ENCODE measurements around the gene MSI2. TPM values are rescaled to one million over a fixed set of nuclear protein-coding genes. Genes with fewer than 3 reads are reported as not detected.

The MSI2 gene
- total RNA-seq, 1 donor from 2014 or later, result 178 TPM

GRCh38 chr17:57532556-57532955 lies 276.2 kb downstream of the MSI2 start:
- intact Hi-C loops (cut with micrococcal nuclease), result no loop called here

DNA sequence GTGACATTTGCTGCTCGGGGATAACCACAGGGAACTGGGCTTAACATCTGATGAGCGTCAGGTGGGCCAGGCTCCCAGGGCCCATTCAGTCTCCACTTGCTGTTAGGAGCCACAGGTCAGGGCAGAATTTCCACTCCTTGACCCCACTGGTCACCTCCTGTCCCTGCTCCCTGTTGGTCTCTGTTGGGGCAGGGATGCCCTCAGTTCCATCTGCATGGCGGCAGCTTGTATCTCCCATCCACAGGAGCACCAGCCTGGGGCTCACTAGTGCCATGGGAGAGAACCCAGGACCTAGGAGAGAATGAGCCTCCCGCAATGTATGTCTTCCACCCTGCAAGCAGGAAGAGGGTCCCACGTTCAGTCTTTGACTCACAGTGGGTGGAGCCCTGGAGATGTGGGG lies 276.6 kb downstream of the MSI2 start:
- intact Hi-C loops (cut with micrococcal nuclease), result no loop called here

DNA sequence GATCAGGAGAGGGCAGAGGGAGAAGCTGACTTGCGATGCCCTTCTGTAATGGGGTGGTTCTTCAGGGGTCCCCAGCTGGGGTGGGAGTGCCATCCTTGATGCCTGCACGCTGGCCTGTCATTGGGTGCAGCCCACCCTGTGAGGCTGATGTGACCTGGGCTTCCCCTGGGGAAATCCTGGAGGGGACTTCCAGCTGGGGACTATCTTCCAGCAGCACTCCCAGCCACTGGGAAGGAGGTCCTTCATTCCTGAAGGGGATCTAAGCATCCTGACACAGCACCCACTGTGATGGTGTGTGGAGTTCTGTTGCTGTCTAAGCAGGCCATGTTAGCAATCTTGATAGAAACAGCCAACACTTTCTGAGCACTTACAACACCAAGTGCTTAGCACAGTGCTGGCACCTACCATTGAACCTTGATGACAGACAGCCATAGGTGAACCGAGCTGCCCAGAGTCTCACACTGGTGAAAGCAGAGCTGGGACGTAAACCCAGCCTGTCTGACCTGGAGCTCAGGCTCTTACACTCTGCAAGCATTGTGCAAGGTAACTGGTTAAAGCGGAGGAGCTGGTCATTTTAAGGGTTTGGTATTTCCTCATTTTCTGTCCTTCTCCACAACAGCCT lies 277.5 kb downstream of the MSI2 start:
- intact Hi-C loops (cut with micrococcal nuclease), result no loop called here

DNA sequence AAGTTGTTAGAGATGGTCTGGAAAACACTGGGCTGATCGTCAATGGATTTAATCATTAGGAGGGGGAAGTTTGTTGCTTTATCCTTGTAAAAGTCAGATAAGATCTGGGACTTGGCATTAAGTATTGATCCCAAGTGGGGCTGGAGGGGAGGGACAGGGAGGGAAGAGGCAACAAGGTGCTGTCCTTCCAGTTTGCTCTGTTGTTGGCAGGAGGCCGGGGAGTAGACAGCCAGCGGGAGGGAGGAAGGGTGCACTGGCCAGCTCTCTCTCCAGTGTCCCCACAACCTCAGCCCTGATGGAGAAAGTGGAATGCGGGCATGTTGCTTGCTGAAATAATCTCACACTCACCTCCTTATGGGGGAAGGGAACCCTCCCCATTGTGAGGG lies 278.5 kb downstream of the MSI2 start:
- intact Hi-C loops (cut with micrococcal nuclease), result loop anchor here (5.0 kb wide), 2 partner anchors 93 to 293 kb away; no protein-coding TSS in a partner anchor

DNA sequence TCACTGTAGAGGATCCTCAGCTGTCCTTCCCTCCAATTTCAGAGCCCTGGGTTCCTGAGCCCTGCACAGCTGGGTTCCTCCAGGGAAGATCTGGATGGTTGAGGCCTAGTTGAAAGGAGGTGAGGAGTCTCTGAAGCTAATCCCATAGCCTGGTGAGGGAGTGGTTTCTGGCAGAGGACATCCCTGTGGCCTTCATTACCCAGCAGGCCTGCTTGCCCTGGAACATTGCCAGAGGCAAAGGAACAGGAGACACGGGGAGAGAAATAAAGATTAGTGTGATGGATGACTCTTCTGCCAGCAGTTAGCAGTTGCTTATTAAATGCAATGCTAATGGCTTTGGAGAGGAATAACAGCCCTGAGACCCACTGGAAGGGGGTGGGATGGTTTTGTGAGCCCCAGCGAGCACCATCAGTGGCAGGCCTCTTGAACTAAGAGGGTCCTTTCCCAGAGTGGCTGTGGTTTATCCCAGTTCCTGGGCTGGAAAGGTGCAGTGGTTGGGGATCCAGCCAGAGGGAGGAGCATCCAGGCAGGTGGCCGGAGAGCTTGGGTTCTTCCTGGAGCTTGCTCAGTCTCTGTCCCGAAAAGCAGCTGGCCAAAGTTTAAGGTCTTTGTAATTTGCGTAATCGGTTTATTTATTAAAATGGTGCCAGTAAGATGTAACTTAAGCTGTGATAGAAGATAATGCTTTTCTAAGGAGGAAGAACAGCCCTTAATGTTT lies 279.1 kb downstream of the MSI2 start:
- intact Hi-C loops (cut with micrococcal nuclease), result loop anchor here (5.0 kb wide), 2 partner anchors 93 to 293 kb away; no protein-coding TSS in a partner anchor

DNA sequence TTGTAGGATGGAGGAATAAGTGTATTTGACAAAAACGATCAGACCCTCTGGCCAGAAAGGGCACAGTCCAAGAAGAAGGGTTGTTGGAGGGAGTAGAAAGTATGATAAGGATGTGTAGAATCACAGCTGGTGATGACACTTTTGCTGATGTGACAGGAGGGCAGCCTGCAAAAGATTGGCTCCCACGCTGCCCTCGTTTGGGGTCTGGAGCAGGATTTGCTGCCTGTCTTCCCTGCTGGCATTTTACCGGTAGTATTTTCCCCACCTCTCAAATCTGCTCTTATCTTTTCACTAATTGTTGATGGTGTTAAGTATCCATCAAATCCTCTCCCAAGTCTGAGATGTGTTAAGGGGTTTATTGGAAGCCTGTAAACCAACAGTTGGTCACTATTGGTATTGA lies 280.0 kb downstream of the MSI2 start:
- intact Hi-C loops (cut with micrococcal nuclease), result loop anchor here (5.0 kb wide), 2 partner anchors 94 to 294 kb away; no protein-coding TSS in a partner anchor

DNA sequence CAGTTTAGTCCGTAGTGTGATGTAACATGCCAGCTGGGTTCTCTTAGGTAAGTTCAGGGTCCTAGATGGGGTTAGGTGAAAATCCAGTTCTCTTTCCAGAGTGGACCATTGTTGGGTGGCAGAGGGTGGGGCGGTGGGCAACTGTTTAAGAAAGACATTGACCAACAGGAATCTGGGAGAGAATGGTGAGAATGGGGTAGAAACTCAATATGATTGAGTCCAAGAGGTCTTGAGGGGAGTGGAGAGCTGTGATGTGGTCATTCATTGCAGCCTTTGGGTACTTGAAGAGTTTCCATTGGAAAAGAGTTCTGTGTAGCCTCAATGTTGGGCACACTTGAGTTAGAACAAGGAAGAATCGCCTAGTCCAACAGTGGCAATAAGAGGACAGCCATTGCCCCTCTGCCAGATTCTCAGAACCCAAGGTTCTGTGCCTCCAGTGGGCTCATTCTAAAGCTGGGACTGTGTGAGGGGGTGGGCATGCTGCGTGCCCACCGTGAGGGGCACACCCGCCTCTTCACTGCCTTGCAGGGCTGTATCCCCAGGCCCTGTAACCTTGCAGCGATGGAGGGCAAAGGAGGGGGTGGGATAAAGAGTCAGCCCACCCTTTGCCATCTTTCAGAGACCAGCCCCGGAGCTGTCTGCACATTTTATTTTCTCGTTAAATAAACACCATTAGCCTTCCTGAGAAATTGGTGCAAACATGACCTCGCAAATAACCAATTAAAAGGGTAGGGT lies 280.6 kb downstream of the MSI2 start:
- intact Hi-C loops (cut with micrococcal nuclease), result loop anchor here (5.0 kb wide), 2 partner anchors 95 to 295 kb away; no protein-coding TSS in a partner anchor

DNA sequence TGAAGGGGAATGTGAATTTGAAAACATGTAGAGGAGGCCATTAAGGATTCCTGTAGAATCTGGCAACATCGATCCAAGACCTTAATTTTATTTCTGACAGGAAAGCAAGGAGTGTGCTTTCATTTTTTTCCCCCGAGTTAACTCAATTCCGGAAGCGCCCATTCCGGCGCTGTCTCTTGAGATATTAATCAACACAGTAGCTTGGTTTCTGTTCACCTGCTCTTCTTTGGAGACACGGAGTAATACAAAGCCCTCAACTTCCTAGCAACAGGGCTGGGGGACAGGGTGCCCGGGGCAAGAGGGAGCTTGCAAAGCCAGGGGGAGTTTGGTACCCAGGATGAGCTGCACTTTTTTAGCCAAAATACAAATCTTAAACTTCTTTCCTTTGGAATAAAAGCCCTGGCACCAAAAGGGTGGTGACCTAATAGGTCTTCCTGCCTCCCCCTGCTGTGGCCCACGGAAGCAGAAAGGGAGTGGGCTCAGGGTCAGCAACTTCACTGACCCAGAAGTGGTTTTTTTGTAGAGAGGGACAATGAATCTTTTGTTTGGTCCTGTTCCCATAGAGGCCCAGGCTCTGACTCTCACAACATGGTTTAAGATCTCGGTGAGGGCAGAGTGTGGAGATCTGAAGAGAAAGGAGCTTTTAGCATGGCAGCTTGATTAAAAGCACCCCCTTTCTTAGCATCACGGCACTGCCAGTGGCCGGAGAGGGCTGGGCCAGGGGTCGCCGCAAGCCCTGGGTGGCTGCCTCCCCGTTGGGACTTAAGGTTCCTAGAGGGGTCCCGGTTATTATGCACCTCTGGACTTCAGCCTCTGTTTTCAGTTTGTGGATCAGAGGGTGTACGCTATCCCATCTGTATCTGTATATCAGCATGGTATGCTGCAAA lies 281.4 kb downstream of the MSI2 start:
- intact Hi-C loops (cut with micrococcal nuclease), result loop anchor here (5.0 kb wide), 2 partner anchors 95 to 295 kb away; no protein-coding TSS in a partner anchor

DNA sequence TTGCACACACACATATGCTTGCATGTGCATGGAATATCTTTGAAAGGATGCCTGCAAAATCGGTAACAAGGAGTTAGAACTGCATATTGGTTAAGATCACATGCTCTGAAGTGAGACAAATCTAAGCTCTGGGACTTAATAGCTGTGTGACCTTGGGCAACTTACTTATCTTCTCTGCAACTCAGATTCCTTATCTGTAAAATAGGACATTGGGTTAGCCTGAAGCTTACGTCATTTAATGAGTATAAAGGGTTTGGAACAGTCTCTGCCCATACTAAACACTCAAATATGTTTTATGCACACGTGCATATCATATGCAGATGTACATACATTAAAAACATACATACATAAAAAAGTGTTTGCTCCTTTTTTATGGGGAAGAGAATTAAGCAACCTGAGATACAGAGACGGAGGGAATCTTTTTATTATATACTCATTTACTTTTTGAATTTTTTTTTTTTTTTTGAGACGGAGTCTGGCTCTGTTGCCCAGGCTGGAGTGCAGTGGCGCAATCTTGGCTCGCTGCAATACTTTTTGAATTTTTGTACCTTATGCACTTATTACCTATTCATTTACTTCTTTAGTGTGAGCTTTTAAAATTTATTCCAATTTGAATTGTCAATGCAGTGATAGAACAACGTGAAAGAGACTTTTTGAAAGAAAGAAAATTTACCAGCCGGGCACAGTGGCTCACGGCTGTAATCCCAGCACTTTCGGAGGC lies 282.6 kb downstream of the MSI2 start:
- intact Hi-C loops (cut with micrococcal nuclease), result loop anchor here (5.0 kb wide), 2 partner anchors 97 to 297 kb away; no protein-coding TSS in a partner anchor

DNA sequence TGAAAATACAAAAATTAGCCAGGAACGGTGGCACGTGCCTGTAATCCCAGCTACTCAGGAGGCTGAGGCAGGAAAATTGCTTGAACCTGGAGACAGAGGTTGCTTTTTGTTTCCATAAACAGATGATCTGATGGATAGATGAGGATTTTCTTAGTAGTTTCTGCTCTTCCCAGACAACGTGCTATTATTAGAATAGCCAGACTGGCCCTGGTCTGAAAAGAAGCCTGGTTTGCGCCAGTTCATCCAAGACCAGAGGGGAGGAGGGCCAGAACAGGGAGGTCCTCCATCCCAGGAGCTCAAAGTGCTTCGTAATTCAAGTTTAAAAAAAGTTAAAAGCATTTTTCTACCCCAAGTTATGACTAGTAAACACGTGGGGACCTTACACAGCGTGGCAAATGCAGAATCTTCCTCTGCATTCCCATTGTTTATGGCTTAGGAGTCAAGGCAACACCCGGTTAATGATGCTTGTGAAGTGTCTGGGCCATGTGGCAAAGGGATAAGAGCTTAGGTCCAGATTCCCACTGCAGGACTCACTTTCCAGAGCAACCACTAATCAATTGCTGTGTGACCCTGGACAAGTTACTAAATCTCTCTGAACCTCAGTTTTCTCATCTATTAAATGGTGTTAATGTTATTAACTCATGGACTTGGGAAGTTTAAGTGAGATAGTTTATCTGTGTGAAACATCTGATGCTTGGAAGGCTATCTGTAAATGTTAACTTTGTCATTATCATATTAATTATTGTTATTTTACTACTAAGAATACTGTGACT lies 283.4 kb downstream of the MSI2 start:
- intact Hi-C loops (cut with micrococcal nuclease), result loop anchor here (5.0 kb wide), 2 partner anchors 97 to 297 kb away; no protein-coding TSS in a partner anchor

GRCh38 chr17:57540596-57540995 lies 284.3 kb downstream of the MSI2 start:
- intact Hi-C loops (cut with micrococcal nuclease), result no loop called here

DNA sequence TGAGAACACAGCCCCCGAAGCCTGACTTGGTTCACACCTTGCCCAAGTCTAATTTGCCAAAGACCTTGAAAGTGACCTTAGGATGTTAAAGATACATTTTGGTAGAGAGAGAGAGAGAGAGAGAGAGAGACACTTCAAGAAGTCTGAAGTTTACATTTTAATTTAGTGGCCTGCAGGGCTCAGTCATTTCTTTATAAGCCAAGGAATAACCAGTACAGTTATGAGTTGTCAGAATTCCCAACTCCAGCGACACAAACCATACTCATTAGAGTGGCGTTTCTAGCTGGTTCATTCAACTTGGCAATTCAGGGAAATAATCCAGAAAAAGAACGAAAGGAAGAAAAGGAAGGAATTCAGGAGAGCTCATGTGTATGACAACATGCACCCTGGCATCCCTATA lies 284.7 kb downstream of the MSI2 start:
- intact Hi-C loops (cut with micrococcal nuclease), result no loop called here

DNA sequence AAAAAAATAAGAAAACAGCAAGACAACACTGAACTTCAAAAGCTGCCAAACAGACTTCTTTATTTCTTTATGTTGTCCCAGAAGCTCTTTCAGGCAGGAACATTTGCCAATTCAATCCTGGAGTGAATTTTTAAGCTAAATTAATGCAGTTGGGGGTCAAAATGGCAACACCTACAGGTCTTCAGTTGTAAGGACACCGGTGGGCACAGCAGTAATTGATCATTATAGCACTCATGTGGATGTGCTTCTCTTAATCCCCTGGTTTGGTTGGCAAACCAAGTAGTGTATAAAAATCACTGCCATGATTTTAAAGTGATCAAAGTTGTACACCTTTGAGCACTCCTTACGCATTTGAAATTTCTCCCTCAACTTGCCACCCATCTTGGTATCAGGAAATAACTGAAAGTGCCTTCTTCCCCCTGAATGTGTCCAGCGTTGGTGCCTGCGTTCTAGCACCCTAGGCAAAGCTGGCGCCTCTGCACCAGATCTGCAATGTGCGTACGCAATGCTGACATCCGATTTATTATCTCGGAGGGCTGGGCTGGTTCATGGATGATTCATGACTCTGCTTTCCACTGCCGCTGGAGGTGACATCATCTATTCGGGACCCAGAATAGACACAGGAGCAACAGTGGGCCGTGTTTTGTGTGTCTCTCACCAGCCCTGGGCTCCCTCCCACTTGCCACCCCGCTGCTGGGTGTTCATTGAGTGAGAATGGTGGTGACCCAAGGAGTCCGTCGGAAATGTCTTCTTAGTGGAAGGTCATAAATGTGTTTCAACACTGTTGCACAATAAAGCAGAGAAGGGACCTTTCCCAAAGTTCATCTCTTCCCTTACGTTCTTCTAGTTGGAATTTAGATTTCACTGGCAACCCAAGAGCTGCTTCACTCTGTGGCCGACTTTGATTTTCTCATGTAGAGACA lies 285.4 kb downstream of the MSI2 start:
- intact Hi-C loops (cut with micrococcal nuclease), result no loop called here

DNA sequence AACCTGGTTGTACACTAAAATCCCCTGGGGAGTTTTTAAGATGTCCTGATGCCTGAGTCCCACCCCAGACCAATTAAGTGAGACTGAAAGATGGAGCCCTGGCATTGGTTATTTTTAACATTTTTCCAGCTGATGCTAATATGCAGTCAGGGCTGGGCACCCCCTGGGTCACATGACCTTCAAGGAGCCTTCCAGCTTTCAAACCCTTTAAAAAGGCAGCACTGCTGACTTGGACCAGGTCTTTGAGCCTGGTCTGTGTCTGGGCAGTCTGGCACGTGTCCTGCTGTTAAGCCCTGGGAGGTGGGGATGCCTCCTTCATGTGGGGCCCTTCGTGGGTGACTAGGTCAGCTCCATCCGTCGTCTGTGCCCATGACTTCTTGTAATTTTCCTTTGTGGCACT lies 286.2 kb downstream of the MSI2 start:
- intact Hi-C loops (cut with micrococcal nuclease), result no loop called here

- intact Hi-C loops (cut with micrococcal nuclease), result no loop called here
Measured at GRCh38 chr17:57543230-57543629, 286.9 kb downstream of the MSI2 start.

DNA sequence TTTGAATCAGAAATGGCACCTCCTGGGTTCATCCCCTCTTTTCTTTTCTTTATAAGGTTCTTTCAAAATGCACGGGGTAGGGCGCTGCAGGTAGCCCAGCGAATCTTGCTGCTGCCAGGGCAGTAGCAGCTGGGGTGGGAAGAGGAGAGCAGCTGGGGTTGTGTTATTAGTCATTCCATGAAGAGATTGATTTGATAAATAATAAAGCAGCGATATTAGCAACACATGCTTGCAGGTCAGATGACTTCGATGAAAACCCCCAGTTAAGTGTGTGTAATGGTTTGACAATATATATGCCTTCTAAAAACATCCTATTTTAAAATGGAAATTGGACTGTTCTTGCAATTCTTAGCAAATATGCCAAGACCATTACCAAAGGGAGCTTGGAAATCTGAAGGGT lies 288.1 kb downstream of the MSI2 start:
- intact Hi-C loops (cut with micrococcal nuclease), result no loop called here

DNA sequence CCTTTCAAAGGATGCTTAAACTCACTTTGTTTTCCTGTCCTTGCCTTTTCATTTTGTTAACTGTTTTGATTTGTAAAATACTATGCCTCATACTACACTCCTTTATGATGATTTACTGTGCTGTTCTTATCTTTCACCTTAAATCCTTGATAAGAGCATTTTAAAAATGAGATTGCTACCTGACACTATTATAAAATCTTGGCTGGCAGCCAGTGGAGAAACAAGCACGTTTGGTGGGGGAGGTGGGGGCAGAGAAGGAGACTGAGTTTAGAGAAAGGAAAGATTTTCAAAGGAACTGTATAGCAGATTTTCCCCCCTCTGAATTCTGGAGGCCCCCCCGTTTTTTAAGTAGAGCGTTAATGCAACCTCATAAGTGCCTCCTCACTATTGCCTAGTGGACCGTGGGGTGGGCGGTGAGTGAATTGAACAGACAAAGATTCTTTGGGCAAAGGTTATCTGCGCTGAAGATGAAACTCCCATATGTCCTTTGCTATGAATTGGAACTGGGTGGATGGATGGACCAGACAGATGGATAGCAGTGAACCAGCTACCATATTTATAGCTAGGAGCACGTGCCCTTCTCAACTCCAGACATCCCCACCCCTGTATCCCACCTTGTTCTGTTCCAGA lies 288.6 kb downstream of the MSI2 start:
- intact Hi-C loops (cut with micrococcal nuclease), result no loop called here

DNA sequence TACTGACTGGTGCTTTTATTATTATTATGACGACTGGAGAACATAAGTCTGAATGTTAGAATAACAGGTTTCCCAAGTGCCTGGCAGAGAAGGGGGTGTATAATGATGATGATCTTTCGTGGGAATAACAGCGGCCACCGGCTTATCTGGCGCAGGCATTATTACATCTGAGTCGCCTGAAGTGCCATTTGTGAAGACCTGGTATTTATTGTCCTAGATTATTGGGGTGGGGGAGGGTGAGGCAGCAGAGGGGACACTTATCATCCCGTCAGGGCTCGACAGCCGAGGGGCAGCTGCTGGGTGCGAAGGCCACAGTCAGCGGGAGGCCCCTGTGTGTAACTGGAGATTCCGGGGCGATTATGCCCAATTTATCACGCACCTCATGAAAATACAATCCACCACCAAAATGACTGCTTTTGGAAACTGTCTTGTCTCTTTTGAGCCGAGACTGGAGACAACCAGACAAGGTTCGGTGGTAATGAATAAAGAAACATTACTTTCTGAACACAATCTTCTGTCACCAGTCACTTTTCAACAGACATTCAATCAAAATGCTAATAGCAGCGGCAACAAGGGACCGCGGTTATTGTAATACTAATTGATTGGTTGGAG lies 289.5 kb downstream of the MSI2 start:
- intact Hi-C loops (cut with micrococcal nuclease), result no loop called here

Data from T-helper 1 cell treated with Interleukin-12 subunit alpha and Interleukin-12 subunit beta and Interleukin-4 antibody, amounts not matched to agents 30 ng/mL and 1 ng/mL, for 36 hours (primary cell).